Erythroblast (primary cell): ENCODE results near the gene ZNF672.

ENCODE experiments used
- DNase-seq, 2 experiments: peaks; one replicate each; lab custom pipeline; 2025; lab: John Stamatoyannopoulos, UW
- GATA1 ChIP-seq: IDR thresholded peaks from 2 replicates; pipeline ENCODE4 v1.6.1; 2011; ENCODE audit warnings: low read depth, mild to moderate bottlenecking, control low read depth, low read length, moderate library complexity
- POLR2A ChIP-seq: IDR thresholded peaks from 2 replicates; pipeline ENCODE4 v1.6.1; 2011; ENCODE audit warnings: mild to moderate bottlenecking, low read length

Gene ZNF672

DNA sequence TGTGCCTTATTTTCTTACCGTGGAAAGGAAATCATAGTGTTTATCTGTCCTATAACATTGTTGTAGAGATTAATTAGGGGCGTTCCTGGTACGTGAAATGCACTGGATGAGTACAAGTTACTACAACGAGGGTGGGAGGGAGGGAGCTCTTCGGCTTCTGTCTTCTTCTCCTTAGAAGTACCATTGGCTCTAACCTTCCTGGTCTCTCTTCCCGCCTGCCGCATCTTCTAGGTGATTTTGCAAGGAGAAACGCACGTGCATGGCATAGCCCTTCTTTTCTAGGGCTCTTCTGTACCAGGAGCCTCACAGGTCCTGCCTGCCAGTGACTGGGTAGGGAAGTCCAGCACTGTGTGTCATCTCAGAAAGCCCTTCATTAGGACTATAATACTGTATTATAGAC lies 29.1 kb upstream of the ZNF672 start:
- TF ChIP-seq POLR2A (no peak), GATA1 (no peak)
- DNase-seq = no peak

GRCh38 chr1:248810000-248810726 lies 27.9 kb upstream of the ZNF672 start:
- DNase-seq = no peak
- peak; percentile 24 for TF ChIP-seq POLR2A
- no peak for TF ChIP-seq GATA1

DNA sequence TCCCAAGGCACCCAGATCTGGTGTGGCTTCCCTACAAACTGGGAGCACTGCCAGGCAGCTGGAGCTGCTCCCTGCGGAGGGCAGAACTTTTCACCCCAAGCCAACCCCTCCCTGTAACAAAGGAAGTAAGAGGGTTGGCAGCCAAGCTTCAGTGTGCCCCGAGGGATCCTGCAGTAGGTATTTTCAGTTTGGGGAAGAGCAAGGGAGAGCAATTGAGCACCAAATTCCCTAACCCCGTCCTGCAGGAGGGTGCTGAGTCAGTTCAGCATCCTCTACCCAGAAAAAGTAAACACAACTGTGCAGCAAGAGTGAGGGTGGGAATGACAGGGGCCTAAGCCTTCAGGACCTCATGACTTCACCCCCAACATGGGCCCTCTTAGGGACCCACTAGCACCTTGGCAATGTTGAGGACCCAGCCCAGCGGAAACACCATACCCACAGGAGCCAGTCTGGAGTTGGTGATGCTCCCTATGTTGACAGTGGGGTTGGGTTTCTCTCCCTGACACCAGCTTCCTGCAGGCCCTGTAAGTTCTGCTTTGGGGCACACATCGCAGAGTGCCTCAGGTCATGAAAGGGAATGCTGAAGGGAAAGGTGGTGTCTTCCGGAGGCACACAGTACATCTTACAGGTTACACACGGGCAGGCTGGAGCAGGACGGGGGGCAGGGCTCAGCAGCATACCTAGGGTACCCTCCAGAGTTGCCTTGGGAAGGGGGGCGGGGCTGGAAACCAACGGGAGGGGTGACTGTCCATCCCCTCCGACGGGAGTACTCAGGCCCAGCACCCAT lies 27.1 kb upstream of the ZNF672 start:
- DNase-seq = peak in 1 of 2 experiments; percentile 15
- TF ChIP-seq POLR2A (no peak), GATA1 (no peak)

GRCh38 chr1:248811514-248812490 lies 26.2 kb upstream of the ZNF672 start:
- DNase-seq = peak in 1 of 2 experiments; percentile 23
- TF ChIP-seq POLR2A (no peak), GATA1 (no peak)

DNA sequence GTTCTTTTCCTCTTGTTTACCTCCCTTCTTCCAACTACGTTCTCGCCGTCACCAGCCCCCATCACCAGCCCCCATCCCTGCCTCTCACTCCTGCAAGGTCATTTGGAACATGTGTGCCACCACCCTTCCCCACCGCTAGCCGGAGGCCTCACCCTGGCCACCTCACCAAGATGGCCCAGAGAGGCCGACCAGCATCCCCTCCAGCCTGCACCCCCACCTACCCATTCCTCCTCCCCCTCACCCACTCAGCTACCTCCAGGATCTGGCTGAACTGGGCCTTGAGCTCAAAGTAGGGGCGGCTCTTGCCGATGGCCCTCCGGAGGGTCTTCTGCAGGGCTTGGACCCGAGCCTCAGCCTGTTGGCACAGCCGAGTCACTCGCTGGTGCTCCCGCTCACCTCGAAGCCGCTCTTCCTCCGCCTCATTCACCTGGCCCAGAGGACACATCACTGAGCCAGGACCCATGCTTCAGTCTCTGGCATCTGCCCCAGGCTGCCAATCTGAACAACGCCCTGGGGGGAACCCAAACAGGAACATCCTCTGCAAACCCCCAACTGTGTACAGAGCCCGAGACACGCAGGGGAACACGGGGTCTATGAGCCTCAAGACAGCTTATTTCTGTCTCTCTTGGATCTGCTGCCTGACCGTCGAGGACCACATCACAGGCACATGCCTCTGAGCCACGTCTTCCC lies 25.1 kb upstream of the ZNF672 start:
- DNase-seq = no peak
- TF ChIP-seq GATA1 = no peak
- no peak for TF ChIP-seq POLR2A

DNA sequence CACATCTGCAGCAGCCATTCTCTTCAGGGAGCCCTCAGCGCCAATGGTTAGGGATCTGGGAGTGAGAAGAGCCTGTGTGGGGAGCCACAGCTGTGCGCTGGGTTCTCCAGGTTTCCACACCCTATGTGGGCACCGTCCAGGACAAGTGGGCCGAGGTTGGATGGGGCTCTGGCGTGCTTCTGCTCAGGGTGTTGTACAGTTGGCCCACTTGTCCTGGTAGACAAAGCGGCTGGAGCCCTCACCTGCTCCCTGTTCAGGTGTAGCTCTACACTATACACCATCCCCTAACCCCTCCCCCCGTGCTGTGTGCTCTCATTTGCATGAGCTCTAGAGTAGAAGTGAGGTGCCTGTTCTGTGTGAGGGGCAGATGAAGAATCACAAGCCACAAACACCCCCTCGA lies 24.5 kb upstream of the ZNF672 start:
- TF ChIP-seq POLR2A = no peak
- no peak for TF ChIP-seq GATA1
- no peak for DNase-seq

DNA sequence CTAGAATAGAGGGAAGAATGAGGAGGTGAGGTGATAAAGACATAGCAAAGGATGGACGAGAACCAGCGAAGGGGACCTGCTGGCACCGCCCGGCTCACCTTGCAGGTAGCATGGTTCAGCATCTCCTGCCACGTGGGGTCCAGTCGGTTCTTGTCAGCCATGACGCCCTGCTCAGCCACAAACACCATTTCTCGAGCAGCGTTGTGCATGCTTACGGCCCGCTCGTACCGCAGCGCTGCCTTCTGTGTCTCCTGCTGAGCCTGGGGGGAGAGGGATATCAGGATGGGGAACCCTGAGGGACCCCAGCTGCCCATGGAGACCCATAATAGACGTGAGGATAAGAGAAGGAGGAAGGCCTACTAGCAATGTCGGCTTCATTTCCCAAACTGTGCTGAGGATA lies 23.7 kb upstream of the ZNF672 start:
- TF ChIP-seq GATA1 (no peak), POLR2A (no peak)

GRCh38 chr1:248815407-248816034 lies 22.5 kb upstream of the ZNF672 start:
- no peak for DNase-seq
- TF ChIP-seq GATA1 (no peak), POLR2A (no peak)

More for the DNA sequence above, 23.7 kb upstream of the ZNF672 start:
- no peak for DNase-seq

DNA sequence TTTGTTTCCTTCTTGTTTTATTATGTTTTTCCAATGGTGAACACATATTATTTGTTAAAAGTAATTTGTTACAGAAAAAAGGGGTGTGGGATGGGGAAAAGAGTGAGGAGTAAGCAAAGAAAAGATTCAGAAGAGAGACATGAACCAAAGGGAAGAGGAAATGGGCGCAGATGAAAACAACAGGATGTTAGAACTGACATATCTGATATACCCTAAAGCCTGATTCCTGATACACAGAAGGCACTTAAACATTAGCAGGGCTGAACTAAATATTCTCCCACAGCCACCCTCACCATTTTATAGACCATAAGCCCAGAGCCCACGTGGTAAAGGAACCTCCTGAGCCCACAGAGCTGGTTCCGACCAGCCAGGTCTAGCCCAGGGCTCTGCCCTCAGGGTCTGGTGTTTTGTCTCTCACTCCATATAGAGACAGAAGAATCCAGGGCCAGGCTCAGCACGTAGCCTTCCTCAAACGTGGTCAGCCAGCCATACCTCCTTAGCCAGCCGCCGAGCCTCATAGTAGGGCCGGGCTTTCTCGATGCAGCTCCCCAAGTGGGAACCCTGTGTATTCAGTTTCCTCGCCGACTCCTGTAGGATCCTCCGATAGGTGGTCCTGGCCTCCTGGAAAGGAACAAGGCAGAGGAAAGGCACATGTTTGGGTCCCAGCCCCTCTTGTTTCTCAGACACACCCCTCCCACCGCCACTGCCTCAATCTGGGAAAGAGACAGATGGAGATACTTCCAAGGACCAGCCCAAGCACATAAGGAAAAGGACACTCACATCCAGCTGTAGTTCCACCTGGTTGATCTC lies 21.8 kb upstream of the ZNF672 start:
- no peak for TF ChIP-seq GATA1
- TF ChIP-seq POLR2A = no peak
- no peak for DNase-seq

DNA sequence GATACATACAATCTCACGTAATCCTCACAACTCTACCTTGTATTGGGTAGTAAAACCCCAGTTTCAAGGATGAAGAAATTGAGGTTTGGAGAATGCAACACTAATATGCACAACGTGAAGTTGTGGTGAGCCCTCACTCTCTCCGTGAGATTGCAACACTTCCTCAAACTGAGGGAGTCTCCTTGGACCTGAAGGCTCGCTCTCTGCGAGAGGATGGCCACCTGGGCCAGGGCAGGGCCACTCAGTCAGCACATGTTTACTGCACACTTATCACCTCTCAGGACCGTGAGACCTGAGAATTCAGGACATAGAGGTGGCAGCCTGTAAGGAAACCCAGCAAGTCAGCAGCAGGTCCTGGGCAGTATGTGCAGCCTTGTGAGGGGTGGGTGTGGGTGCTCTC lies 21.0 kb upstream of the ZNF672 start:
- TF ChIP-seq GATA1 (no peak), POLR2A (no peak)
- DNase-seq = no peak

GRCh38 chr1:248818505-248819374 lies 19.3 kb upstream of the ZNF672 start:
- TF ChIP-seq POLR2A = no peak
- TF ChIP-seq GATA1 = no peak
- no peak for DNase-seq
